DOHH2 (cell line): ENCODE measurements around the gene MGMT.

ENCODE experiments used
- CTCF ChIP-seq: fragments of 200-600 bp; sonication (generic); IDR thresholded peaks from one replicate; pipeline ENCODE4 v1.5.1; 2014; ENCODE audit warnings: antibody characterized with exemption, mild to moderate bottlenecking, low read depth, low read length; ENCODE audit not compliant: poor library complexity, severe bottlenecking
- EZH2phosphoT487 ChIP-seq: fragments of 200-600 bp; sonication (generic); IDR thresholded peaks from 2 replicates; pipeline ENCODE4 v1.6.1; 2017; ENCODE audit warnings: borderline replicate concordance, mild to moderate bottlenecking, antibody characterized with exemption, low read length, moderate library complexity, mixed read lengths

- no peak for TF ChIP-seq CTCF
- TF ChIP-seq EZH2phosphoT487, result no peak
These were observed 291.4 kb downstream of the MGMT start for GRCh38 chr10:129758207-129759021.
